Stimulated activated CD8-positive, alpha-beta memory T cell treated with anti-CD3 and anti-CD28 coated beads, Interleukin-12 subunit alpha, Interleukin-12 subunit beta, amount 100 ng/mL, for 1 hour (primary cell): ENCODE data around the gene CRABP2.

Experiments
- DNase-seq: peaks from one replicate; pipeline ENCODE4 v3.0.0-alpha.2; 2020; ENCODE audit warnings: low read depth

The CRABP2 gene

DNA sequence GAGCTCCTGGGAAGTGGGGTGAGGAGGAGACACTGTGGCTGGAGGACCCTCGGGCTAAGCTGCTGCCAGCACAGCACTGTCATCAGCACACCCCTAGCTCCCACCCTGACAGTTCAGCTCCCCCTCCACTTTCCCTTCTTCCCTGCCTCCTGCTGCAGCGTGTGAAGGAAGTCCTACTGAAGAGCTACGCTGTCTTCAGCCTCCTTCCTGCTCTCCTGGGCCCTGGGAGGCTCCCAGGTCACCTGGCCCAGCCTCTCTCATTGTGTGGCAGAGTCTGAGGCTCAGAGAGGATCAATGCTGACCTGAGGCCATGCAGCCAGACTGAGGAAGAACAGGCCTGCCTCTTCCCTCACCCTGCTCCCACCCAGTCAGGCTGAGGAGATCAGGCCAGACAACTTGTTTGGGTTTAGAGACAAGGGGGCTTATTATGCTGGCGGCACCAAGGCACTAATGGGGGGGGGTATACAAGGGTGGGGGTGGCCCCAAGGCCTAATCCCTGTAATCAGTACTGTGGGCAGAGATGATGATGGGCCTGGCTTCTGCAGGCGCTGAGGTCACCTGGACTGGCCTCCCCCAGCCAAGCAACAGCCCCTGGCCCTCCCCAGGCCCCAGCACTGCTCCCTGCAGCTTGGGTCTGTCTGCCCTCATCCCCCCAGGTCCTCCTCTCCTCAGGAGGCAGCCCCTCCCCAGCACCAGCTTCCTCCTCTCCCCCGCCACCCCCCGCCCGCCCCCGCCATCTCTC lies 37.2 kb downstream of the CRABP2 start:
- DNase-seq: no peak

DNA sequence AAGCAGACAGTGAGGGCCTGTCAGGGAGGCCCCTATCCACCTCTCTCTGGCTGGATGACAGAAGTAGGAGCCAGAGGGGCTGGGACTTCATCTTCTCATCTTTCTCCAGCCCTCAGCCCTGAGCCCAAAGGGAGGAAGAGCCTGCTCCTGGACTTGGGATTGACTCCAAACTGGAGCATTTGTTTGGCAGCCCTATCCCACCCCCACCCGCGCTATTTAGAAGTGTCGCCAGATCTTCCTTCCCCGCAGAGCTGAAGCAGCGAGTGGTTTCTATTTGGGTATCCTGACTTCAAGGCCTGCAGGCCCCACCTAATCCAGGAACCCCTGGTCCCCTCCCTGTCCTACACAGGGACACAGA lies 37.8 kb downstream of the CRABP2 start:
- no peak for DNase-seq

DNA sequence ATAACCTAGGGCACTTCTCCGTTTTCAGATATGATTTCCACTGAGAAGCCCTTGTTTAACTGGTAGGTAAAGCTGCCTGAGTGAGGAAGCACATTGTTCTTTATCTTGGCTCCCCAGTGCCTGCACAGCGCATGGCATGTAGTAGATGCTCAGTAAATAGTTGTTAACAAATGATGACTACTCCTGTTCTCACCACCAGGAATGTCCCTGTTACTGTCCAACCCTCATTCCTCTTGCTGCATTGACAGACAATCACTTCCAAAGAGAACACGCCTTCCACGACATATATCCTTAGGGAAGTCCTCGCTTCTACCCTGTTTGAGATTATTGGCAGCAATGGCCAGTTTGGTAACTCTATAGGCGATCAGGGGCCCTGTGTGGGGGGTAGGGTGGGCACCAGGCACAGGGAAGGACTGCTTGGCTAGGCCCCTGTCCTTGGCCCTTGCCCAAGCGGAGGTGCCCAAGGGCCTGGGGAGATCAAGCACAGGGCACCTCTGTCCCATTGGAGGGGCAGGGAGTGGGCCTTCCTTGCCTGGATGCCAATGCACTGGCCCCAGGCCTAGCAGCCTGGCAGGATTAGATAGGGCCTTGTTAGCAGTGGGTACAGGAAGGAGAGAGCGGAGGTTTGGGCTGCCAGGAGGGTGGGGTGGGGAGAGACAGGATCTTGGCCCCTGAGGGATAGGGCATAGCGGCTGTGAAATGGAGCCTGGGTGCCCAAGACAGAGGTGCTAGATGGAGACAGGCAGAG lies 38.3 kb downstream of the CRABP2 start:
- DNase-seq: no peak

DNA sequence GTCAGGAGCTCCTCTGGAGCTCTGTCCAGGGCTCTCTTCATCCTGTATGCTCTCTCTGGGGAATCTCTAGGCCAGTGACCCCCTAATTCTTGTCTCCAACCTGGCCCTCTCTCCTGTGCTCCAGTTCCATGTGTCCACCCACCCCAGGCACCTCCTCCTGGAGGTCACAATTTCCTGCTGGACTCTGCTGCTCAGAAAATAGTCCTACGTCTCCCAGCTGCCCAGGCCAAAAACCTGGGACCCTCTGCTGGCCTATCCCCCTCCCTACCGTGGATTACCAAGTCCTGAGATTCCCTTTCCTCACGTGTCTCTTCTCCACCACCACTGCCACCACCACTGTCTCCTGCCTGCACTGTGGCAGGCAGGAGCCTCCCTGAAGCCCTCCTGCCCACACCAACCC lies 39.8 kb downstream of the CRABP2 start:
- DNase-seq: no peak

DNA sequence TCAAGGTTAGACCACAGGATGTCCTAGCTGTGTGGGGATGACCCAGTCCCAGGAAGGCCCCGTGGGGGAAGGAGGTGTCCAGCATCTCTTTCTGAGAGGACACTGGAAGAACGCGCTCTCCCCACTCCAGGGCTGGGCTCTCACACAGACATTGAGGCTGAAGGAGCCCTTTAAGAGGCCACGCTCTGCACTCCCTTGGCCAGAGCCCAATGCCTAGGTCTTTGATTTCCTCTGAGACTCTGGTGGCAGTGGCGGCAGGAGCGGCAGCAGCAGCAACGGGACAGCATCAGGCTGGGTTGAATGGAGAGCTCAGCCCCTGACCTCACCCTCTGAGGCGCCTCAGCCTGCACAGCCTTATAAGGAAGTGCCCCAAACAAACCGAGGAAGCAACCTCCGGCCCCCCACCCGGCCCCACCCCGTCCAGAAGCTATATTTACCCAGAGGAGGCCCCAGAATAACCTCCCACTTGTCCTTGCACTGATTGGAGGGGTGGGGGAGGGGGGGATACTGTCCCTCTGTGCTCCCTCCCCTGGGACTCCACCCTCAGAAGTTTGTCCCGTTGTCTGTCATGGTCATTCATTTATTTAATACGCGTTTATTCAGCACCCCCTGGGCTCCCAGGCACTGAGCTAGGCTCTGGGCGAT lies 40.5 kb downstream of the CRABP2 start:
- DNase-seq: no peak

DNA sequence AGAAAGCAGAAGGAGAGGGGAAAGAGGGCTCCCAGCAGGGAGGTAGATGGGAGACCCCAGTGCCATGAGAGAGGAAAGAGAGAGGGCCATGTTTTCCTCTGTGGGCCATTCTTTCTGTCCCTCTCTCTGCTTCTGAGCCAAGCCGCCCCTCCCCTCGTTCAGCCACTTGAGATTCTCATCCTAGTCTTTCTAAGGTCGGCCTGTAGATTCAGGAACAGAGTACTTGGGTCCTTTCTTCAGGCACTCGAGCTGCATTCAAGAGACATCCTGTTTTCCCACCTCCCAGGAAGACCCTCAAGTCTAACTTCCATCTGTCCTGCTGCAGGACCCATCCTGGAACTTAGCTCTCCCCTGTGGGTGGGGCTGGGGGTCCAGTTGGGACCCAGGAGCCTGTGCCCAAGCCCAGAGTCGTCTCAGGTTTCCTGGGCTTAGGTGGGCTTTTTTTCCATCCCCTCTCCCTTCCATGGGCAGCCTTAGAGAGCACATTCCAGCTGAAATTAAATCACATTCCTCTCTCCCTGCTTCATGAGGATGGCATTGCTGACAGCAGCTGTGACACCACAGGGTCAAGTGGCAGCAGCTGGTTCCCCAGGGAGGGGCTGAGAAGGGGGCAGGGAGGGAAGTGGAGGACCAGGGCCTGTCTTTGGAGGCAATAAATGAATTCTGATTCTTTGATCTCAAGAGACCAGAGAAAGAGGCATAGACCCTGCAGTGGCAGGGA lies 41.2 kb downstream of the CRABP2 start:
- DNase-seq: no peak

DNA sequence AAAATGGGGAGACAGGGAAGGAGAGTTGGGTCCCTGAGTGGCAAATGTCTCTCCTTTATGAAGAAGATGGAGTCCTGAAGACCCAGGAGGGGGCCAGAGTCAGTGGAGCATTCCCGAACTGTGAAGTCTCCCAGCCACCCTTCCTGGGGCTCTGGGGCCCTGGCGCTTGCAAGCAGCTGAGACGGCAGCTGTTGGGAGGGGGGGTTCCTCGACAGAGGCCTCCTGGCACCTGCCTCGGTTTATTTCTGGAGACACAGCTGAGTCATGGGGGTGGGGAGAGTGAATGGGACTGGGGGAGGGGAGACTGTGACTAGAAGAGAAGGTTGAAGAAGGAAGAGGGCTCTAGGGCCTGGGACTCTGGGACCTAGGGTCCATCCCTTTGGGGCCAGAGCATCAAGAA lies 42.2 kb downstream of the CRABP2 start:
- DNase-seq: no peak

DNA sequence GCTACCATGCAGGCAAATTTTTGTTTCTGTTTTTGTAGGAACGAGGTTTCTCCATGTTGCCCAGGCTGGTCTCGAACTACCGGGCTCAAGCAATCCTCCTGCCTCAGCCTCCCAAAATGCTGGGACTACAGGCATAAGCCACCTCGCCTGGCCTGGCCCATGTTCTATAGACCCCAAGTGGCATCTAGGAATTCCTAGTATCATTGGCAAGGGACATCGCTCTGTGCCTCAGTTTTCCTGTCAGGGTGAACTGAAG lies 42.7 kb downstream of the CRABP2 start:
- DNase-seq: no peak

DNA sequence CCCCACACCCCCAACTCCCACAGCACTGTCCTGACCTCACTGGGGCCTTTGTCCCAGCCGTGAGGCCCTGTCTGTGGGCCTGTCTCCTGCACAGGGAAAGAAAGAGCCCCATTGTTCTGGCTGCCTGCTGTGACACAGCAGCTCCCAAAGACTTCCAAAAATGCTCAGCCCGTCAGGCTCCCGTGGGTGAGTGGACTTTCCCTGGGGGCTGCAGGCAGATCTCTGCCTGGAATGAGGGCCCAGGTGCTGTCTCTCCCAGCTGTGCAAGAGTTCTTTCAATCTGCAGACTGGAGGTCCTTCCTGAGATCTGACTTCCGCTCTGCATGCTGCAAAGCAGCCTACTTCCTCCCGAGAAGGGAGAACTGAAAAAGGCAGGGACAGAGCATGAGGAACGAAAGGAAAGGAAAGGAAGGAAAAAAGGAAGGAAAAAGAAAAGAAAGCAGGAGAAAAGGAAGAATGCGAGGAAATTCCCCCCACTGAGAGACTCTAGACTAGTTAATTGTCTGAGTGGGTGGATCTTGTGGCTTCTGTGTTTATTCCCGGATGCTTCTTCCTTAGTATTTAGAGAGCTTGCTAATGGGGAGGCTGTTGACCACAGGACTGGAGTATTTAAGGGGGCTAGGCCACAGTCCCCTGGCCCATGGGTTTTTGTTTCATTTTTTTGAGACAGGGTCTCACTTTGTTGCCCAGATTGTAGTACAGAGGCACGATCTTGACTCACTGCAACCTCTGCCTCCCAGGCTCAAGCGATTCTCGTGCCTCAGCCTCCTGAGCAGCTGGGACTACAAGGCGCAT lies 43.2 kb downstream of the CRABP2 start:
- DNase-seq: no peak

DNA sequence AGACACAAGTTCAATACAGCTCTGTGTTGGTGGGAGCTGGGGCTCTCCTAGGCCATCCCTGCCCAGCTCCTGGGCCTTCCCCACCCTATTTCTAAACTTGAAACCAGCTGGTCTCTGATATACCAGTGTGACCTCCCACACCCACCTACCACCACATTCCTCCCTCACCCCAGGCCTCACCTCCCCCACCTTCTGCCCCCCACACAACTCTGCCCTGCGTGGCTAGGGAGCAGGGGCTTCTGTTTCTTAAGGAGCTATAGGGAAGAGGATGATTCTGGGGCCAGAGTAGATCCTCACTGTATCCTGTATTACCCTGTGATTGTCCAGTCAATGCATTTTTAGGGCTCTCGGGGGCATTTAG lies 44.7 kb downstream of the CRABP2 start:
- DNase-seq: no peak

DNA sequence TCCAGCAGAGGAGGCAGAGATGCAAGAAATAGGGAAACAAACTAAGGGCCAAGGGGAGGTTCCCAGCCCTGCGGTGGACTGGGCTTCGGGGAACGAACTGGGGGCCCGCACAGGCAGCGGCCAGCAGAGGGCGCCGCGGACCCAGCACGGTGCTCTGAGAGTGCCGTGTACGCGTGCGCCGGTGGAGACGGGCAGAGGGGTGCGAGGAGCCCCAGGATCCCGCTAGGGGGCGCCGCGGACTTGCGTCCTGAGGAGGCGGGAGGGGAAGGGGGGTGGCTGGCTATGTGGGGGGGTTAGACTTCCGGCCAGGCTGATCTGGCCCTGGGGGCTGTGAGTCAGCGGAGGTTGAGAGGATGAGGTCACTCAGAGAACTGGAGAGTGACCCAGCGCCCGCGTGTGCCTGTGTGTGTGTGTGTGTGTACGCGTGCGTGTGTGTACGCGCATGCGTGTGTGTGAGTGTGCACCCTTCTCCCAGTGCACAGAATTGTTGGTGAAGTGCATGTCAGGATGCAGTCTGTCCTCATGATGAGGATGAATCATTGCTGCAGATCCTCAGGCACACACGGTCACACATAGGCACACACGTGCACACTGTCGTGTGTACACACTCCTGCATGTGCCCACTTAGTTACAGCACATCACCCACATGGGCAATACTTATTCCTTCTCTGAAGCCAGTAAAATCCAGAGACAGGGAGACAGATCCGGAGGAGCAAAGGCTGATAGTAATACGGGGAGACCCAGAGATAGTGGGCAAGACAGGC lies 45.2 kb downstream of the CRABP2 start:
- peak; percentile 79 for DNase-seq

DNA sequence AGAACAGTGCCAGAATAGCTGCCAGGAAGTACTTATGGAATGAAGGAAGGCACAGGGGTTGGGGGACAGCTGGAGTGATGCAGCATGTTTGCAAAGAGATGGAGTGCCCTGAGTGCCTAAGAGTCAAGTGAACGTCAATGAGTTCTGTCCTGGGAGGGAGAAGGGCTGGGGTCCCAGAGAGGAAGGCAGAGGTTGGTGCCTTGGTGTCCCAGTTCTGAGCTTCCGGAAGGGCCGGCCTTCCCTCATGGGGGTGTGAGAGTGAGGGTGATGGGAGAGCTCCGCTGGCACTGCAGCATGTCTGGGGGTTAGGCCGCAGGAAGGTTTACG lies 45.8 kb downstream of the CRABP2 start:
- DNase-seq: no peak

DNA sequence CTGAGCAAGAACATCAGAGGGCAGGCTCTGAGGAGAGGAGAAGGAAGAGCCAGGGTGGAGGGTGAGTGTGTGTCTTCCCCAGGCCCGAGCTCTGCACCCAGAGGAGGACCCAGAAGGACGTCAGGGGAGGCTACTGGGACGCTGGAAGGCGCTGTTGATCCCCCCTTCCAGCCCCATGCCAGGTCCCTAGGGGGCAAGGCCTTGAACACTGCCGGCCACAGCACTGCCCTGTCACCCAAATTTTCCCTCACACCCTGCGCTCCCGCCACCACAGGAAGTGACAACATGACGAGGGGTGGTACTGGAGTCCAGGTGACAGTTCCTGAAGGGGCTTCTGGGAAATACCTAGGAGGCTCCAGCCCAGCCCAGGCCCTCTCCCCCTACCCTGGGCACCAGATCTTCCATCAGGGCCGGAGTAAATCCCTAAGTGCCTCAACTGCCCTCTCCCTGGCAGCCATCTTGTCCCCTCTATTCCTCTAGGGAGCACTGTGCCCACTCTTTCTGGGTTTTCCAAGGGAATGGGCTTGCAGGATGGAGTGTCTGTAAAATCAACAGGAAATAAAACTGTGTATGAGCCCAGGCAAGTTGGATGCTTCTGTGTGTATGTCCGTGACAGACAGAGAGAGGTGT lies 46.3 kb downstream of the CRABP2 start:
- no peak for DNase-seq

DNA sequence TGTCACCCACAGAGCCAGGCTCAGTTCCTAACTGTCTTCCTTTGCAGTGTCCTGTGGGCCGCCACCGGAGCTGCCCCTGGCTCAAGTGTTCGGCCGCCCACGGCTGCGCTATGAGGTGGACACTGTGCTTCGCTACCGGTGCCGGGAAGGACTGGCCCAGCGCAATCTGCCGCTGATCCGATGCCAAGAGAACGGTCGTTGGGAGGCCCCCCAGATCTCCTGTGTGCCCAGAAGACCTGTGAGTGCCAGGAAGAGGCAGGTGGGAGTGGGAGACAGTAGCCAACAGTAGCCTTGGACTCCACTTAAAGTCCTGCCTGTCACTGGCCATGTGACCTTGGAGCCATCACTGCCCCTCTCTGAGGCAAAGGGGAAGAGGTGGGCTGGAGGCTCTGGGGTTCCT lies 46.9 kb downstream of the CRABP2 start:
- no peak for DNase-seq

DNA sequence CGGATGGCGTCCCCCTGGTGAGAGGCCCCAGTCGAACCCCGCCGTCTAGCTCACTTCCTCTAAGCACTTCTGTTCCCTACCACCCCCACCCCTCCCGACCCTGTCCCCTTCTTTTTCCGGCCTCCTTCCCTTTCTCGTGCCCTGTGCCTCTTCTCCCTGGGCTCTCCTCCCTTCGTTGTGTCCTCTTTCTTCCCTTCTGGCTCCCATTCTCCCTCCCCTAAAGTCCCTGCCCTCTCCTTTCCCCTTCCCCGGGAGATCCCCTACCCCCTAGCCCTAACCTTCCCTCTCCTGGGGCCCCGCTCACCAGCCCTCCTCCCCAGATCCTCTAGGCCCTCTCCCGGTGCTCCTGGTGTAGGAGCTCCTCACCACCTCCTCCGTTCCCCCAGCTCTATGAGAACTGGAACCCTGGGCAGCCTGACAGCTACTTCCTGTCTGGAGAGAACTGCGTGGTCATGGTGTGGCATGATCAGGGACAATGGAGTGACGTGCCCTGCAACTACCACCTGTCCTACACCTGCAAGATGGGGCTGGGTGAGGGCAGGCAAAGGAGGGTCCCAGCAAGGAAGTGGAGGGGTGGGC lies 47.6 kb downstream of the CRABP2 start:
- DNase-seq: no peak

DNA sequence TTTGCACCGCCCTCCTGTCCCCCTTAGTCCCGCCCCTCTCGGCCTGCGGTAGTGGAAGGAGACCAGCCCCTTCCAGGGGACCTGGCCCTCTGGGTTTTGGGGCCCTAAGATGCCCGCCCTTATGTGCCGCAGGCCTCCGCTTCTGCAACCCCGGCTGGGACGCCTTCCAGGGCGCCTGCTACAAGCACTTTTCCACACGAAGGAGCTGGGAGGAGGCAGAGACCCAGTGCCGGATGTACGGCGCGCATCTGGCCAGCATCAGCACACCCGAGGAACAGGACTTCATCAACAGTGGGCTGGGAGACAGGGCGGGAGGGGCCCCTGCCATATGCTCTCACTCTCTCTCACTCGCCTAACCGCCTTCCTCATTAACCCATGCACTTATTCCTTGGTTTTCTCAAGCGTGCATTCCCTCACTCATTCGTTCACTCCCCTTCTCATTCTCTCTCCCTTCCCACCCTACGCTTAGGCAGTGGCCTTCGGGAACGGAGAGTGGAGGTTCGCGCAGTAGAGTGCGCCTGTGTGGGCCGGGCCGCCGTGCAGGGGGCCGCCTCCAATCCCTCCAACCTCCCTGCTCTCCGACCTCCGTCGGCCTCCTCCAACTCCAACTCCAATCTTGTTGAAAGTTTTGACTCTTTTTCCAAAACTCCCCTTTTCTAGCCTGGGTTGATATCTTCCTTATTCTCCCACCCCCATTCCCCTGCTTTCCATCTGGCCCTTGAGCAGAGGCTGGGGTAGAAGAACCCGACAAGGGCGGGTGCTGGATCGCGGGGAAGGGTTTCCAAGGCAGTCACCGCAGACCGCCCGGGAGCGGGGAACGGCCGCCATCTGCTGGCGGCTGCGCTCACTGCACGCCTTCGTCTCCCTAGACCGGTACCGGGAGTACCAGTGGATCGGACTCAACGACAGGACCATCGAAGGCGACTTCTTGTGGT lies 48.3 kb downstream of the CRABP2 start:
- DNase-seq: peak; percentile 64

DNA sequence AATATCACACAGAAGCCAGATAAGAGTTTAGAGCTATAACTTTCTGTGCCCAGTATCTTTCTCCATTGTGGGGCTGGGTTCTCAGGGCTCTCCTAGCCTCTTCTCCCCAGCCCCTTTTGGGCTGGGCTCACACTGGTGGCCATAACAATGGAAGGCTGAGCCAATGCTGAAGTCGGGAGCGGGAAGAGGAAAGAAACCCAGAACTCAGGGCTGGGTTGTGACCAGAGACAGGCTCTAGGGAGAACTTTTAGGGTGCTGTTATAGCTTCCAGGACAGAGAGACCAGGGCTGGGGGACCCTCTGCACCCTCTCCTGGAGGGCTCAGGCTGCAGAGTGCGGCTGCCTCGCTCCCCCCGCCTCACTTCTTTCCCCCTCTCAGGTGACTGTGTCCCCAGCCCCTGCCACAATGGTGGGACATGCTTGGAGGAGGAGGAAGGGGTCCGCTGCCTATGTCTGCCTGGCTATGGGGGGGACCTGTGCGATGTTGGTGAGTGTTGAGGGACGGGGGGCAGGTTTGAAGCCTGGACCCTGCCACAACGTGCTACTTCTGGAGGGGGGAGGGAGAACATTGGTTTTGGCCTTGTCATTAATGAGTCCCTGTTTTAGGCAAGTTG lies 49.4 kb downstream of the CRABP2 start:
- DNase-seq: no peak

DNA sequence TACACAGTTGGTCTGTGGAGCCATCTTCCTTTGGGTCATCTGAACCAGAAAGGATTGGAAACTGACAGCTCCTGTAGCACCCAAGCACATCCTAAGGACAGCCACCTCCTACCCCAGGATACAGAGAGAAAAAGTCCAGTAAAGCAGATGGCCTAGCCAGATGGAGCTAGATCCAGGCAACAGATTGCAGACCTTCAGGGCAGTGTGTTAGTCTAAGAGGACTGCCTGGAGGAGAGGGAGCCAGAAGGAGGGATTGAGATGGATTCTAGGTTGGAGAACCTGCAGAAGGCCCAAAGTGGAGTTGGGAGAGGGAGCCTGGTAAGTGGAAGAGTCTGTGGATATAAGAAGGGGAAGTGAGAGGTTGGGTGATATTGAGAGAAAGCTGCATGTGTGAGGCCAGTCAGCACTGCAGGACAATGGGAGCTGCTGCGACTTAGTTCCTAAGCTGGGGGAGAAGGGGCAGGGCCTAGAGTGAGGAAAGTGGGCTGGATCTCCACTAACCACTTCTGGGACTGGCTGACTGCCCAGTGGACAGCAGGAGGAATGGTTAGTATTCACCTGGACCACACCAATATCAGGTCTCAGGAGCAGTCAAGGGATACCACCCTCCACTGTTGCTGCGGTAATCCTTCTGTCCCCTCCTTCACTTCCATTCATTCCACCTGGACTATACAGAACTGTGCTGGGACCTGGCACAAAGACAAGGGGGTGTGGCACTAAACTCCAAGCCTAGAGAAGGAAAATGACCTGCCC lies 50.1 kb downstream of the CRABP2 start:
- no peak for DNase-seq
